ENCODE data around the gene TEP1.

DNA sequence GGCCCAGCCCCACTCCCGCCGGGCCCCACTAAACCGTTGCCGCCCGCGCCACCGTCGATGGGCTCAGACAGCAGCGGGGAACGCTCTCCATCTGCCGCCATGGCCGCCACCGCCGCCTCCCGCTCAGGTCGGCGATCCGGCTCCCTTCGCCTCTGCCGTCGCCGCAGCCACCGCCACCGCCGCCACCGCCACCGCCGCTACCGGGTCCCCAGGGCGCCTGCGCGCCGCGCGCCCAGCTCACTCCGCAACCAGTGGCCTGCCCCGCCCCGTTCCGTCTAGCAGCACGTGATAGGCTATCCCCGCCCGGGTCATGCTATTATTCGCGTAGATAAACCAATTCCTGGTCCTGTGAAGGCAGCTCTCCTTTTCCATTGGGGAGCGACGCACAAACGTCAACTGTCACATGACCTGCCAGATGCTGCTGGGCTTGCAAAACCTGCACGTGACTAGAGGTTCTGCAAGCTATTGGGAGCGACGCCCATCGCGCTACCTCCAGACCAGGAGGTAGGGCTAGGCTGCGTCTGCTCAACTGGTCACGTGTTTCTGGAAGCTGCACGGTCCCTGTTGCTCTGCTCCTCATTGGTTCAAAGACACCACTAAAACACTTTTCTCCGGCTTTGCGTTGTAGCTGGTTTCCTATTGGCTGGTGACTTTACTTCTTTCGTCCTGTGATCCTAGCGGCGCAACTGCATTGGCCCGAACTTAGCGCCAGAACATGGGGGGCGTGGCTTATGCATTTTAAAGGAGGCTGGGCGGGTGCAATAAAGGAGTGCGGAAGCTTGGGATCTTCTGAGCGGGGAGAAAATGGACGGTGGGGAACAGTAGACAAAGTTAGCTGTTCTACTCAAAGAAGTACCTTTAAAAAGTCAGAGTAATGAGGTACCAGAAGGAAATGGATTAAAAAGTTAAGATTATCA, 48.2 kb upstream of the TEP1 start, which contains the start of gene PIP4P1:
- TF ChIP-seq CTCF (conservative IDR thresholded peaks at IDR 0.05 in 1 of 2, IDR thresholded peaks at IDR 0.05 in 1 of 2; ENCODE audit: extremely low read depth in 1 of 2, insufficient read depth in 1 of 2, low read depth in 1 of 2, low read length in 2 of 2), result no peak
- TF ChIP-seq EZH2 (IDR thresholded peaks at IDR 0.05; ENCODE audit: borderline replicate concordance, low read length), result no peak

Measured in mammary epithelial cell (primary cell).